Measurements from ENCODE around the gene TNC. TPM values are rescaled to one million over a fixed set of nuclear protein-coding genes. Genes with fewer than 3 reads are reported as not detected.

TNC gene
- total RNA-seq, 2 experiments from 2014 or later, result 0.05 to 0.12 TPM

DNA sequence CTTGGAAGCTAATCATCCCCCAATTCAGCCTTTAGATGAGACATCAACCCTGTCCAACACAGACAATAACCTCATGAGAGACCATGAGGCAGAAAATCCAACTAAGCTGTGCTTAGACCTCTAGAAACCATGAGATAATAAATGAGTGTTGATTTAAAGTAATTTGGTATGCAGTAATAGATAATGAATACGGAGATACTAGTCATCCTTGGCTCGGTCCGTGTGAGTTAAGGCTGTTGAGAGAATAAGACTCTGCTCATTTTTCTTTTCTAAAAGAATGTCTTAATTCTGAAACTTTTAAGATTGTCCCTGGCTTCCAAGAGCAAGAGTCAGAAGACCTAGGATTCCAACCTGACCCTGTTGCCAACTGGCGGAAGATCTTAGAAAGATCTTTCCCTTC lies 6.1 kb downstream of the TNC start:
- DNase-seq, result no peak
- intact Hi-C loops (cut with micrococcal nuclease), result no loop called here
- no peak overlapping the region for H3K4me3 Mint-ChIP-seq
- H3K9me3 Mint-ChIP-seq, result no peaks in the 10 kb centered on the region
- no peak overlapping the region for H3K27ac Mint-ChIP-seq
- CTCF ChIA-PET, result no interaction called here
- H3K36me3 Mint-ChIP-seq (ENCODE audit: low read depth), result no peaks in the 10 kb centered on the region
- H3K4me1 Mint-ChIP-seq (ENCODE audit: low read depth), result peaks cover 1% of the 10 kb centered on the region
- peaks cover 31% of the 10 kb centered on the region for H3K27me3 Mint-ChIP-seq (ENCODE audit: low read depth)

DNA sequence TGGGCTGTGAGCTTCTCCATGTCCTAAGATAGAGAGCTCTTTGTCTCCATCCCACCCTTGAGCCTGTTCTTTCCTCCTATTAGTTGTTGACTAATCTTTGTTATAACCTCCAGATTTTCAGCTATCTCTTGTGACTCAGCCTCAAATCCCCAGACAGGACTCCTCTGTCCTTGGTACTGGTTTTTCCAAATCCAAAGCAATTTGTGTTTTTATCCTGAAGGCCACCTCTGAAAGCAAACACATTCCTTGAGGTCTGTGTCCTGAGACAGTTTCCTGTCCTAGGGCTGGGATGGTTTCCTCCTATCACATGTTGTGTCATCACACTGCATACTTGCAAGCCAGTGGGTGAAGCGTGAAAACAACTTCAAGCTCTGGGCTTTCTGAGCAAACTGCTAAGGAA lies 8.5 kb downstream of the TNC start:
- no peak for DNase-seq
- H3K4me3 Mint-ChIP-seq, result no peak overlapping the region
- H3K27me3 Mint-ChIP-seq (ENCODE audit: low read depth), result peaks cover 21% of the 10 kb centered on the region
- H3K9me3 Mint-ChIP-seq, result no peaks in the 10 kb centered on the region
- intact Hi-C loops (cut with micrococcal nuclease), result no loop called here
- H3K27ac Mint-ChIP-seq, result no peak overlapping the region
- CTCF ChIA-PET, result no interaction called here
- peaks cover 8% of the 10 kb centered on the region for H3K4me1 Mint-ChIP-seq (ENCODE audit: low read depth)
- no peaks in the 10 kb centered on the region for H3K36me3 Mint-ChIP-seq (ENCODE audit: low read depth)

DNA sequence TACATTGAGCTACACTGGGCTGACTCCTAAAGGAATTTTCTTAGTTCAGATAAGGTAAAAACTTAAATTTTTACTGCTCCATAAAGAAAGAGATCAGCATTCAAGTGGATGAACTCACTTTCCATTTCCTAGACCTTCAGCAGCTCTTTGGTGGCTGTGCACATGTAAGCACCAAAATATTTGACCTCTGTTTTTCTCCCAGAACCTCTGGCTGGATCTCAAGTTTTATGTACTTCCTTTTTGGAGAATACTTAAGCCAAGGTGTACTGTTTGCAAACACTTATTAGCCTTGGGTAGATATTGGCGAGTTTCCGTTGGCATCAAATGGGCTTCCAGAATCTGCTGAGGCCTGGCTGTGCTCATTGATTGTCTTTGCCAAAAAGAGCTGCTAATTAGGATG lies 10.3 kb downstream of the TNC start:
- H3K27me3 Mint-ChIP-seq (ENCODE audit: low read depth), result peaks cover 13% of the 10 kb centered on the region
- no peak overlapping the region for H3K27ac Mint-ChIP-seq
- no peak for DNase-seq
- intact Hi-C loops (cut with micrococcal nuclease), result no loop called here
- H3K36me3 Mint-ChIP-seq (ENCODE audit: low read depth), result no peaks in the 10 kb centered on the region
- peaks cover 8% of the 10 kb centered on the region for H3K4me1 Mint-ChIP-seq (ENCODE audit: low read depth)
- no peaks in the 10 kb centered on the region for H3K9me3 Mint-ChIP-seq
- CTCF ChIA-PET, result interaction anchor here (0.5 kb wide), 1 partner anchor 503 kb away, joined by 3 read pairs; no protein-coding TSS in a partner anchor
- no peak overlapping the region for H3K4me3 Mint-ChIP-seq

DNA sequence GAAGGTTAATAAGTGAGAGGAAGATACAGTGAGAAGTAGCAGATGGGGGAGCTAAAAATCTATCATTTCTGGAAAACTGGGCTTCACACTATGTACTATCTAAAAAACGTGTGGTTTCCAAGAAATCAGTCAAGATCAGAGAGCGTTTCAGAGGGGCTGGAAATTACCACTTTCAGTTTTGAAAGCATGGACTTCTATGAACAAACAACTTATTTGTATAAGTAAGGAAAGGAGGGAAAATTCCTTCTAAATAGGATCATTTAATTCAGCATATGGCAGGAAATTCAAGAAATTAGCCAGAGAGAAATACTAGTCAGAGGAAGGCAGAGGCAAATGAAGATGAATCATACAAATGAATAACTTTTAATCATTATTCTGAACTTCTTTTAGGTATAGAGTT lies 11.3 kb downstream of the TNC start:
- DNase-seq, result no peak
- CTCF ChIA-PET, result no interaction called here
- no peak overlapping the region for H3K4me3 Mint-ChIP-seq
- H3K36me3 Mint-ChIP-seq (ENCODE audit: low read depth), result no peaks in the 10 kb centered on the region
- H3K9me3 Mint-ChIP-seq, result no peaks in the 10 kb centered on the region
- H3K27ac Mint-ChIP-seq, result no peak overlapping the region
- peaks cover 8% of the 10 kb centered on the region for H3K4me1 Mint-ChIP-seq (ENCODE audit: low read depth)
- H3K27me3 Mint-ChIP-seq (ENCODE audit: low read depth), result peaks cover 11% of the 10 kb centered on the region
- intact Hi-C loops (cut with micrococcal nuclease), result no loop called here

GRCh38 chr9:115106001-115106400 lies 12.0 kb downstream of the TNC start:
- CTCF ChIA-PET, result no interaction called here

DNA sequence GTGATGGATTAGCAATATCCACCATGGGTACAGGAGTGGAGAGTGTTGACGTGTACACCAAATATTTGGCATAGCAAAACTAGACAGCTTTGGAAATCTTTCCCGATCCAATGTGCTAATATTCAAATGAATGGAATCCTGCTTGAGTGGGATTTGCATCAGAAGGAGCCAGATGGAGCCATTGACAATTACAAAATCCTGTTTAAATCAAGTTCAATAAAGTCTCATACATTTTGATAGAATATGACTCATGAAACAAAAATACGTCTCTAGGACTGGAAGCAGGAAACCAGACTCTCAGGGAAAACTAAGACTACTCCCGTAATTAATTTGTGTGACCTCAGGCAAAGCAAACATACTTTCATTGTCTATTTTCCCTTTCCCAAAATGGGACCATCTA lies 13.0 kb downstream of the TNC start:
- DNase-seq, result no peak
- CTCF ChIA-PET, result no interaction called here
- Mint-ChIP-seq H3K27ac (no peak overlapping the region), H3K9me3 (no peaks in the 10 kb centered on the region), H3K4me3 (no peak overlapping the region), H3K36me3 (ENCODE audit: low read depth) (no peaks in the 10 kb centered on the region), H3K27me3 (ENCODE audit: low read depth) (peaks cover 6% of the 10 kb centered on the region), H3K4me1 (ENCODE audit: low read depth) (peaks cover 8% of the 10 kb centered on the region)
- intact Hi-C loops (cut with micrococcal nuclease), result no loop called here

More at GRCh38 chr9:115106001-115106400, 12.0 kb downstream of the TNC start:
- intact Hi-C loops (cut with micrococcal nuclease), result no loop called here
- Mint-ChIP-seq H3K4me1 (ENCODE audit: low read depth) (peaks cover 8% of the 10 kb centered on the region), H3K4me3 (no peak overlapping the region), H3K27ac (no peak overlapping the region), H3K9me3 (no peaks in the 10 kb centered on the region), H3K27me3 (ENCODE audit: low read depth) (peaks cover 11% of the 10 kb centered on the region), H3K36me3 (ENCODE audit: low read depth) (no peaks in the 10 kb centered on the region)
- no peak for DNase-seq

DNA sequence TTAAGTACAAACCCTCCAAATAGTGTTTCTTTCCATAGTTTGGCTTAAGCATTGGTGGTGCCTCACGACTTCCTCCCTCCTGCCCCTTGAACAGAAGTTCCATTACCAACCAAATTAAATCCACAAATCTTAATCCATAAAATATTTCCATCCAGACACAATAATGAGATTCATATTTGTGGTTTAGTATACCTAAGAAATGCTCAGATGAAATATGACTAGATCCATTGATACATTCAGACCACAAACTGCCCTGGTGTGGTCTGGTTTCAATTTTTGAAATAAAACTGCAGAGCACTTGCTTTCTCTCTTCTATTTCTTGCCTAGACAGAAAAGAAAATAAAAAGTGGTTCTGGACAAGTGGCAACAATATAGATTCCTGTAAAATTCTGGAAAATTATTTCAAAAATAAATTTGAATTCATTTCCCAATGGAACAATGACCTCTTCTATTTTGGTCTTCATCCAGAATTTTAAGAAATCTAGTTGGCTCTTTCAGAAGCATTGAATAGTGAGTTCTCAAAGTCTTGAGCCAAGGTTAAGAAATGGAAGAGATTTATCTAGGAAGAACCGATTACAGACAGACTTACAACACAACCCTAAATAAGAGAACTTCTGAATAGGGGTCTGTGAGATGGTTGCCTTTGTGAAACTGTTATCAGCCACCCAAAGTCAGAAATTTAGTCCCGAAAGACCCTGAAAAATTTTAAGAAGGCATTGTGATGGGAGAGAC lies 14.0 kb downstream of the TNC start:
- H3K27me3 Mint-ChIP-seq (ENCODE audit: low read depth), result peaks cover 6% of the 10 kb centered on the region
- intact Hi-C loops (cut with micrococcal nuclease), result no loop called here
- H3K27ac Mint-ChIP-seq, result no peak overlapping the region
- DNase-seq, result no peak
- H3K4me1 Mint-ChIP-seq (ENCODE audit: low read depth), result peaks cover 8% of the 10 kb centered on the region
- H3K9me3 Mint-ChIP-seq, result no peaks in the 10 kb centered on the region
- H3K4me3 Mint-ChIP-seq, result no peak overlapping the region
- H3K36me3 Mint-ChIP-seq (ENCODE audit: low read depth), result no peaks in the 10 kb centered on the region
- CTCF ChIA-PET, result no interaction called here

DNA sequence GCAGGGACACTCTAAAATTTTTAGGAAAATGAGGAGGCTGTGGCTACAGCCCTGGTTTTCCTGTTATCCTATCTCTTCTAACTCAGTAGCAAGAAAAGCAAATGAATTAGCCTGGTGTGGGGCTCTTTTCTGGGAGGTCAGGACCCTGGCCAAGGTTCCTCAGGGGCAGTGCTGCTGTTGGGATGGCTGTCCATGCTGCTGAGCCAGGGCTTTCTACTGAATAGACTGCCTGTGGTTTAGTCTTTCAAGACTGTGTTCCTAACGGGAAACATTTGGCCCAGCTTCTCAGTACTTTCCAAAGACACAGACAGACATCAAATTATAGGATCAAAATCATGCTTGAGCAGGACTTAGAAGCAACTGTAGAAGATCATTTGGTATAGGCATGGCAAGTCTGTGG lies 18.1 kb downstream of the TNC start:
- no peak for DNase-seq
- CTCF ChIA-PET, result interaction anchor here (0.6 kb wide), 1 partner anchor 10 kb away, joined by 3 read pairs; no protein-coding TSS in a partner anchor
- Mint-ChIP-seq H3K27ac (no peak overlapping the region), H3K9me3 (peaks cover 3% of the 10 kb centered on the region), H3K4me1 (ENCODE audit: low read depth) (no peaks in the 10 kb centered on the region), H3K4me3 (no peak overlapping the region), H3K27me3 (ENCODE audit: low read depth) (peaks cover 15% of the 10 kb centered on the region), H3K36me3 (ENCODE audit: low read depth) (no peaks in the 10 kb centered on the region)
- intact Hi-C loops (cut with micrococcal nuclease), result no loop called here

DNA sequence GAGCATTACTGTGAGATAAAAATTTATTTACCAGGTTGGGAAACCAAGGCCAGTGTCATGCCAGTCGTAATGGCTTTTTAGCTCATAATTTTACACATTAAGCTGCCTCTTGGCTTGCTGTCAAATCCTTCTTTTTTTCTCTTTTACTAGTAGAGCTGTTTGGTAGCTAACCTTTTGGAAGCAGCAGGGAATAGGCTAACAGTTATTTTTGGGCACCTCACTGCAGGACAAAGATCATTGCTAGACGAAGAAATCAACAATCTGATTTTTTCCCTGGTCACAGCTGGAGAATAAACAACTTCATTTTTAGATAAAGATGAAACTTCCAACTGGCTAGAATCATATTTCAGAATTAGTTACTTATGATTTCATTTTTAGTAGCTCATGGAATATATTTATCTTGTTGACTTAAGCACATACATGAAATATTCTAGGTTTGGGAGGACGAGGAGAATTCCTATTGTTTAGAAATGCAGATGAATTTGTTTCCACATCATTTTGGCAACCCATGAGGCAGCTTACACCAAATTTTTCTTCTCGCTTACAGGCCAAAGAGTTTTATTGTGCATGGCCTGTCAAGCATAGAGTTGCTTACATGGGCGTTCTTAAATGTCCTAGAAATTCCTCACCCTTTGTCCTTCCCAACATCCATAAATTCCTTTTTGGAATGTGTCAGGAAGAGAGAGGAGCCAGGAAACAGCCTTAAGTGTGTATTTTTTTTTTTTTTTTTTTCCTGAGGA lies 19.6 kb downstream of the TNC start:
- no peak for DNase-seq
- H3K36me3 Mint-ChIP-seq (ENCODE audit: low read depth), result no peaks in the 10 kb centered on the region
- H3K27ac Mint-ChIP-seq, result no peak overlapping the region
- H3K27me3 Mint-ChIP-seq (ENCODE audit: low read depth), result peaks cover 16% of the 10 kb centered on the region
- no peaks in the 10 kb centered on the region for H3K4me1 Mint-ChIP-seq (ENCODE audit: low read depth)
- intact Hi-C loops (cut with micrococcal nuclease), result no loop called here
- H3K9me3 Mint-ChIP-seq, result peaks cover 4% of the 10 kb centered on the region
- CTCF ChIA-PET, result no interaction called here
- no peak overlapping the region for H3K4me3 Mint-ChIP-seq

DNA sequence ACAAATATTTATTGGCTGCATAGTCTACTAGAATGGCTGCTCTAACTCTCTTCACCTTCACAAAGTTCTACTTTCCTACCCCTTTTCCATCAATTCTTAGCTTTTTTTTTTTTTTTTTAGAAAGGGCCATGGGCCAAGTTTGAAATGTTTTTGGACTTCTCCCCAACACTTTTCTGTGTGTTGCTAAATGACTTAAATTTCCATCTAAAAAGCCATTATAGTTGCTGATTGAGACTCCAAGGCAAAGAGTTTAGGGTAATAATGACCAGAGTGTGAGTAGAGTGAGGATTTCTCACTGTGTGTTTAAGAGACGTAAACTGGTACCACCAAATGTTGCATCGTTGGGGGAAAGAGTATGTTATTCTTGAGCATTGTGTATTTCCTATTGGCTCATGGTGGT lies 24.4 kb downstream of the TNC start:
- intact Hi-C loops (cut with micrococcal nuclease), result no loop called here
- H3K4me3 Mint-ChIP-seq, result no peak overlapping the region
- no peaks in the 10 kb centered on the region for H3K4me1 Mint-ChIP-seq (ENCODE audit: low read depth)
- DNase-seq, result no peak
- CTCF ChIA-PET, result interaction anchor here (0.6 kb wide), 1 partner anchor 234 kb away, joined by 3 read pairs; no protein-coding TSS in a partner anchor
- H3K27ac Mint-ChIP-seq, result no peak overlapping the region
- peaks cover 4% of the 10 kb centered on the region for H3K9me3 Mint-ChIP-seq
- peaks cover 16% of the 10 kb centered on the region for H3K27me3 Mint-ChIP-seq (ENCODE audit: low read depth)
- no peaks in the 10 kb centered on the region for H3K36me3 Mint-ChIP-seq (ENCODE audit: low read depth)

DNA sequence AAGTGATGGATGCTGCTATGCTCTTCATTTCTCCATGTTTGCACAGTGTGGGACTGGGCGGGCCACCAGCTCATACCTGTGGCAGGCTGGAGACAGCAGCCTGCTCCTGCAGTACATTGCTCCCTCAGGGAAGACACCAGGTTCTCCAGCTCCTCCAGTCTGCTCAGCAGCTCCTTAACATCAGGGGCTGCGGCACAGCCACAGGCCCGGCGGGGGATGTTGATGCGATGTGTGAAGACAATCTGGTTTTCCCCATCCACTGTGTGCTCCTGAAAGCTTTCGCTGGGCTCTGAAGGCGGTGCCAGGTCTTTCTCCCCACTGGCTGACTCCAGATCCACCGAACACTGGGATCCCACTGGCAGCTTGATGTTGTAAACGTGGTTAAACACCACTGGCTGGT lies 27.5 kb downstream of the TNC start:
- Mint-ChIP-seq H3K27me3 (ENCODE audit: low read depth) (peaks cover 6% of the 10 kb centered on the region), H3K36me3 (ENCODE audit: low read depth) (no peaks in the 10 kb centered on the region), H3K9me3 (peaks cover 4% of the 10 kb centered on the region), H3K4me3 (no peak overlapping the region), H3K4me1 (ENCODE audit: low read depth) (no peaks in the 10 kb centered on the region), H3K27ac (no peak overlapping the region)
- intact Hi-C loops (cut with micrococcal nuclease), result no loop called here
- CTCF ChIA-PET, result no interaction called here
- DNase-seq, result no peak

DNA sequence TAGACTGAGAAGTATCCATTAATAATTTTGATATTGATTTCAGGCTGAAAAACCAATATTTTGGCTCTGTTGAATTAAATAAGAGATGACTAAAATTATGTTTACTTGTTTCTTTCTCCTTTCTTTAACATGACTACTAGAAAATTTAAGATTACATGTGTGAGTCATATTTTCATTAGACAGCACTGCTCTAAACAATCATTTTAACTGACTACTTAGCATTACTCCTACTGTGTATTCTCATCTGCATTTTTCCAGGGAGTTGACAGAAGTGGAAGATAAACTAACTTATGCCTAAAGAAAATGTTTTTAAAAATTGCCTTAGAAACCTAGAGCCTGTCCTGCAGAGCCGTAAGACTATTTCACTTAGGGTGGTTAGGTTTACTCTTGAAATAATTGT lies 29.1 kb downstream of the TNC start:
- CTCF ChIA-PET, result interaction anchor here (0.7 kb wide), 1 partner anchor 184 kb away, joined by 3 read pairs; no protein-coding TSS in a partner anchor
- no peaks in the 10 kb centered on the region for H3K9me3 Mint-ChIP-seq

GRCh38 chr9:115086886-115087285 lies 31.1 kb downstream of the TNC start:
- no peak for DNase-seq
- intact Hi-C loops (cut with micrococcal nuclease), result no loop called here
- no peak overlapping the region for H3K27ac Mint-ChIP-seq
- no peaks in the 10 kb centered on the region for H3K36me3 Mint-ChIP-seq (ENCODE audit: low read depth)
- H3K4me3 Mint-ChIP-seq, result no peak overlapping the region
- CTCF ChIA-PET, result no interaction called here
- no peaks in the 10 kb centered on the region for H3K27me3 Mint-ChIP-seq (ENCODE audit: low read depth)
- no peaks in the 10 kb centered on the region for H3K4me1 Mint-ChIP-seq (ENCODE audit: low read depth)
- no peaks in the 10 kb centered on the region for H3K9me3 Mint-ChIP-seq

More for the DNA sequence above, 29.1 kb downstream of the TNC start:
- no peaks in the 10 kb centered on the region for H3K36me3 Mint-ChIP-seq (ENCODE audit: low read depth)
- H3K27ac Mint-ChIP-seq, result no peak overlapping the region
- no peak overlapping the region for H3K4me3 Mint-ChIP-seq
- intact Hi-C loops (cut with micrococcal nuclease), result no loop called here
- no peaks in the 10 kb centered on the region for H3K4me1 Mint-ChIP-seq (ENCODE audit: low read depth)
- no peaks in the 10 kb centered on the region for H3K27me3 Mint-ChIP-seq (ENCODE audit: low read depth)
- no peak for DNase-seq
